Tibial nerve (tissue), 4 donors: Measurements from ENCODE around the gene MEF2C. TPM values are rescaled to one million over a fixed set of nuclear protein-coding genes. Genes with fewer than 3 reads are reported as not detected.

Source experiments
- DNase-seq, 2 donors: peaks; one replicate each; pipeline ENCODE4 v3.0.0-alpha.2; 2019; ENCODE audit warnings: low spot score in 2 of 2
- H3K27ac ChIP-seq, 4 donors: fragments of 200-600 bp; sonication (generic) in 3 of 4; one replicate each; pipeline ENCODE4 v1.5.1; 2017 to 2019; ENCODE audit warnings: mild to moderate bottlenecking in 1 of 4
- H3K27me3 ChIP-seq, 2 donors: fragments of 200-600 bp; sonication (generic) in 1 of 2; one replicate each; pipeline versions ENCODE4 v1.5.1 to v1.6.0; 2017 to 2019
- H3K36me3 ChIP-seq, 3 donors: fragments of 200-600 bp; sonication (generic); one replicate each; pipeline ENCODE4 v1.5.1; 2018 to 2019
- H3K4me1 ChIP-seq, 4 donors: fragments of 200-600 bp; sonication (generic) in 3 of 4; one replicate each; pipeline ENCODE4 v1.5.1; 2017 to 2019
- H3K4me3 ChIP-seq, 4 donors: fragments of 200-600 bp; sonication (generic) in 3 of 4; one replicate each; pipeline ENCODE4 v1.5.1; 2017 to 2019; ENCODE audit warnings: mild to moderate bottlenecking in 1 of 4, moderate library complexity in 1 of 4
- H3K9me3 ChIP-seq, 4 donors: fragments of 200-600 bp; sonication (generic) in 3 of 4; one replicate each; pipeline ENCODE4 v1.5.1; 2017 to 2019
- CTCF ChIP-seq, 5 experiments: fragments of 200-600 bp in 3 of 5; fragments of 450-650 bp in 2 of 5; sonication (generic) in 3 of 5; IDR thresholded peaks; one replicate each; pipeline ENCODE4 v1.5.1; 2016 to 2019; ENCODE audit warnings: antibody characterized with exemption in 5 of 5, mild to moderate bottlenecking in 3 of 5, moderate library complexity in 2 of 5
- EP300 ChIP-seq, 2 donors: sonication (generic); formaldehyde crosslinking; IDR thresholded peaks; one replicate each; pipeline ENCODE4 v1.6.1; 2017; ENCODE audit warnings: antibody characterized with exemption in 2 of 2, mild to moderate bottlenecking in 1 of 2
- POLR2A ChIP-seq, 2 donors: fragments of 450-650 bp; IDR thresholded peaks; one replicate each; pipeline ENCODE4 v1.6.1; 2017; ENCODE audit warnings: antibody characterized with exemption in 2 of 2, mild to moderate bottlenecking in 2 of 2, moderate library complexity in 2 of 2
- WGBS, 2 donors: methylation state at CpG; one replicate each; pipeline ENCODE4 v1.1.5; 2018; 5-methylcytosine and 5-hydroxymethylcytosine counted together
- total RNA-seq, 4 donors: library from RNA; depleted of rRNA; stranded (reverse); fragments of >200 nt; gene quantifications; one replicate each; pipeline ENCODE4 v1.1.0, GENCODE V29; 2016

MEF2C gene
- total RNA-seq, 4 donors from 2014 or later: 16.5 to 40.8 (median 29.1) TPM

GRCh38 chr5:88836195-88836838 lies 46.7 kb downstream of the MEF2C start:
- H3K27me3 ChIP-seq: no peaks in the 10 kb centered on the region
- peaks cover 0 to 29% (median 3%) of the 10 kb centered on the region in 4 donors for H3K4me1 ChIP-seq
- H3K4me3 ChIP-seq: peak overlapping the region in 1 of 4 donors; percentile 17
- H3K27ac ChIP-seq: peak overlapping the region in 2 of 4 donors; percentile 45 to 61
- DNase-seq: no peak
- no peaks in the 10 kb centered on the region for H3K36me3 ChIP-seq
- WGBS, 2 donors: 49 to 56% methylated on average over 5 of the region's 5 CpGs
- TF ChIP-seq POLR2A (IDR thresholded peaks at IDR 0.05): no peak
- TF ChIP-seq CTCF (IDR thresholded peaks at IDR 0.05): no peak
- TF ChIP-seq EP300 (IDR thresholded peaks at IDR 0.05): no peak
- H3K9me3 ChIP-seq: no peaks in the 10 kb centered on the region

- Histone ChIP-seq H3K27me3 (no peaks in the 10 kb centered on the region), H3K36me3 (no peaks in the 10 kb centered on the region), H3K9me3 (no peaks in the 10 kb centered on the region), H3K4me3 (no peak overlapping the region), H3K4me1 (peaks cover 0 to 29% (median 4%) of the 10 kb centered on the region in 4 donors), H3K27ac (peak overlapping the region in 2 of 4 donors; percentile 56 to 60)
- 80 to 82% methylated on average over 4 of the region's 4 CpGs for WGBS, 2 donors
- no peak for DNase-seq
- no peak for TF ChIP-seq EP300 (IDR thresholded peaks at IDR 0.05)
- no peak for TF ChIP-seq POLR2A (IDR thresholded peaks at IDR 0.05)
- TF ChIP-seq CTCF (IDR thresholded peaks at IDR 0.05): no peak
Measured at GRCh38 chr5:88834499-88834898, 48.5 kb downstream of the MEF2C start.

DNA sequence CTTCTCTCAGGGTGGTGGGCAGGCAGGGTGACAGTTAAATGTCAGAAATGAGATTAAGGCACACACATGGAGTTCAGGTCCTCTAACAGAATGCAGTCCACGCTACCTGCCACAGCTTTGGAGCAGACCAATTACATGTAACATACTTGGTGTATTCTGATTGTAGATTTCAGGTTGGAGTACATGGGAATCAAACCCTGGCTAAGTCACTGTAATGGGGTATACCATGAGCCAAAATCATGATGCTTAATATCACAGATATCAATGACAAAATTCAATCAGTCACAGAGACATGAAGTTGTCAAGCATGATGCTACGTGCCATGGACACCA lies 48.9 kb downstream of the MEF2C start:
- H3K9me3 ChIP-seq: no peaks in the 10 kb centered on the region
- H3K27ac ChIP-seq: peak overlapping the region in 3 of 4 donors; percentile 43 to 60 (median 56)
- H3K27me3 ChIP-seq: no peaks in the 10 kb centered on the region
- 80 to 87% methylated on average over 2 of the region's 2 CpGs for WGBS, 2 donors
- H3K4me3 ChIP-seq: no peak overlapping the region
- H3K36me3 ChIP-seq: no peaks in the 10 kb centered on the region
- TF ChIP-seq POLR2A (IDR thresholded peaks at IDR 0.05) (no peak), CTCF (IDR thresholded peaks at IDR 0.05) (no peak), EP300 (IDR thresholded peaks at IDR 0.05) (no peak)
- peaks cover 0 to 29% (median 5%) of the 10 kb centered on the region in 4 donors for H3K4me1 ChIP-seq
- no peak for DNase-seq

- Histone ChIP-seq H3K4me1 (peaks cover 0 to 33% (median 8%) of the 10 kb centered on the region in 4 donors), H3K4me3 (peak overlapping the region in 1 of 4 donors; percentile 13)
- no peak for DNase-seq
Measured at GRCh38 chr5:88833371-88834130, 49.4 kb downstream of the MEF2C start.

More at GRCh38 chr5:88833371-88834130, 49.4 kb downstream of the MEF2C start:
- WGBS, 2 donors: 21 to 24% methylated on average over 7 of the region's 7 CpGs
- Histone ChIP-seq H3K36me3 (no peaks in the 10 kb centered on the region), H3K9me3 (no peaks in the 10 kb centered on the region), H3K27ac (peak overlapping the region in 3 of 4 donors; percentile 43 to 60 (median 56)), H3K27me3 (no peaks in the 10 kb centered on the region)
- TF ChIP-seq EP300 (IDR thresholded peaks at IDR 0.05): peak in 1 of 2 donors; percentile 48
- TF ChIP-seq CTCF (IDR thresholded peaks at IDR 0.05): no peak
